Neural progenitor cell (in vitro differentiated cells): ENCODE results near the gene LAMTOR1. TPM values are rescaled to one million over a fixed set of nuclear protein-coding genes. Genes with fewer than 3 reads are reported as not detected.

Source experiments
- DNase-seq: peaks from one replicate; pipeline ENCODE4 v3.0.0-alpha.2; 2016; ENCODE audit warnings: low spot score
- H2AFZ ChIP-seq: fragments of 200-600 bp; sonication (generic); replicated peaks from 2 replicates; pipeline ENCODE4 v1.6.1; 2016; ENCODE audit warnings: antibody characterized with exemption
- H3F3A ChIP-seq: fragments of 200-600 bp; sonication (generic); 2 replicates; pipeline ENCODE4 v1.6.1; 2016; ENCODE audit warnings: antibody characterized with exemption, low read depth
- H3K27ac ChIP-seq: fragments of 200-600 bp; sonication (generic); 2 replicates; pipeline ENCODE4 v1.5.1; 2016; ENCODE audit warnings: mild to moderate bottlenecking
- H3K27me3 ChIP-seq: fragments of 200-600 bp; sonication (generic); 2 replicates; pipeline ENCODE4 v1.6.1; 2016; ENCODE audit warnings: mild to moderate bottlenecking, moderate library complexity
- H3K36me3 ChIP-seq: fragments of 200-600 bp; sonication (generic); 2 replicates; pipeline ENCODE4 v1.5.1; 2016
- H3K4me1 ChIP-seq: fragments of 200-600 bp; sonication (generic); 2 replicates; pipeline ENCODE4 v1.6.1; 2016; ENCODE audit warnings: mixed run types
- H3K4me2 ChIP-seq: fragments of 200-600 bp; sonication (generic); 2 replicates; pipeline ENCODE4 v1.6.1; 2016
- H3K4me3 ChIP-seq: fragments of 200-600 bp; sonication (generic); 2 replicates; pipeline ENCODE4 v1.5.1; 2016
- H3K79me2 ChIP-seq: fragments of 200-600 bp; sonication (generic); 2 replicates; pipeline ENCODE4 v1.6.1; 2016; ENCODE audit warnings: low read depth
- H3K9ac ChIP-seq: fragments of 200-600 bp; sonication (generic); 2 replicates; pipeline ENCODE4 v1.6.1; 2016
- H3K9me3 ChIP-seq: fragments of 200-600 bp; sonication (generic); 2 replicates; pipeline ENCODE4 v1.5.1; 2016; ENCODE audit warnings: low read depth
- H4K20me1 ChIP-seq: fragments of 200-600 bp; sonication (generic); 2 replicates; pipeline ENCODE4 v1.6.1; 2016; ENCODE audit warnings: low read depth
- H3K27ac Mint-ChIP-seq: 3 replicates; pipeline ENCODE4 v1.8.0; 2021; ENCODE audit warnings: mixed read lengths
- H3K27me3 Mint-ChIP-seq: 2 replicates; pipeline ENCODE4 v1.8.0; 2022; ENCODE audit warnings: low read depth, mild to moderate bottlenecking, inconsistent platforms, moderate library complexity, mixed read lengths; ENCODE audit not compliant: insufficient read depth
- H3K36me3 Mint-ChIP-seq: 3 replicates; pipeline ENCODE4 v1.8.0; 2021; ENCODE audit warnings: mixed read lengths
- H3K4me1 Mint-ChIP-seq: 3 replicates; pipeline ENCODE4 v1.8.0; 2021; ENCODE audit warnings: mixed read lengths
- H3K4me3 Mint-ChIP-seq: 3 replicates; pipeline ENCODE4 v1.8.0; 2021; ENCODE audit warnings: mild to moderate bottlenecking, moderate library complexity, mixed read lengths
- H3K9me3 Mint-ChIP-seq: 3 replicates; pipeline ENCODE4 v1.8.0; 2020; ENCODE audit warnings: mixed read lengths
- EZH2 ChIP-seq: fragments of 200-600 bp; sonication (generic); IDR thresholded peaks from 2 replicates; pipeline ENCODE4 v1.6.1; 2017; ENCODE audit warnings: antibody characterized with exemption, mild to moderate bottlenecking, moderate library complexity
- EZH2phosphoT487 ChIP-seq: fragments of 200-600 bp; sonication (generic); IDR thresholded peaks from 2 replicates; pipeline ENCODE4 v1.6.1; 2017; ENCODE audit warnings: antibody characterized with exemption
- total RNA-seq: library from RNA; depleted of rRNA; stranded (reverse); fragments of >200 nt; gene quantifications from 2 replicates; pipeline ENCODE4 v1.2.3, GENCODE V29; 2015; ENCODE audit warnings: low replicate concordance
- TF ChIP-seq, protein P1 (sequence below): fragments of 200-600 bp; sonication (generic); IDR thresholded peaks from 2 replicates; pipeline ENCODE4 v1.5.1; 2017; ENCODE audit warnings: antibody characterized with exemption, mild to moderate bottlenecking

The LAMTOR1 gene
- total RNA-seq, 1 donor from 2014 or later: 41.6 TPM

DNA sequence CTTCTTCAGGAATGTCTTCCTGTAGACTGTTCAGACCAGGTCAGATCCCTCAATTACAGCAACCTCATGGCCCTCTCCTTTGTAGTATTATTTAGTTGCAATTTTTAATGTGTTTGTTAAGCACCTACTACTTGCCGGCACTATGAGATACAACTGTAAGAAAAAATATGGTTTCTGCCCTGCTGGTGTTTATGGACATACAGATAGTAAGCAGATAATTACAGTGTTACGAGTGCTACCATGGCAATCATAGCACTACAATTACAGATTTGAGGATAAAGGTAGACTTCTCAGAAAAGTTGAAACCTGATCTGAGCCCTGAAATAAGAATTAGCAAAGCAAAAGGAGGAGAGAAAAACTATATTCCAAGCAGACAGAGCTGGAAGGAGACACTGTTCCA, 19.7 kb downstream of the LAMTOR1 start:
- peak overlapping the region; percentile 9 for H3K27ac Mint-ChIP-seq
- H3K27me3 Mint-ChIP-seq: peaks cover 2% of the 10 kb centered on the region
- Histone ChIP-seq H3K79me2 (peaks cover 17% of the 10 kb centered on the region), H3K4me1 (peaks cover 17% of the 10 kb centered on the region), H2AFZ (no peak overlapping the region), H3F3A (peaks cover 34% of the 10 kb centered on the region), H3K9ac (no peak overlapping the region), H3K27me3 (no peaks in the 10 kb centered on the region), H3K9me3 (no peaks in the 10 kb centered on the region), H3K27ac (no peak overlapping the region), H3K4me2 (no peak overlapping the region), H3K4me3 (no peak overlapping the region), H4K20me1 (peaks cover 16% of the 10 kb centered on the region), H3K36me3 (no peaks in the 10 kb centered on the region)
- H3K36me3 Mint-ChIP-seq: no peaks in the 10 kb centered on the region
- no peak for DNase-seq
- TF ChIP-seq EZH2: no peak
- TF ChIP-seq, protein P1, sequence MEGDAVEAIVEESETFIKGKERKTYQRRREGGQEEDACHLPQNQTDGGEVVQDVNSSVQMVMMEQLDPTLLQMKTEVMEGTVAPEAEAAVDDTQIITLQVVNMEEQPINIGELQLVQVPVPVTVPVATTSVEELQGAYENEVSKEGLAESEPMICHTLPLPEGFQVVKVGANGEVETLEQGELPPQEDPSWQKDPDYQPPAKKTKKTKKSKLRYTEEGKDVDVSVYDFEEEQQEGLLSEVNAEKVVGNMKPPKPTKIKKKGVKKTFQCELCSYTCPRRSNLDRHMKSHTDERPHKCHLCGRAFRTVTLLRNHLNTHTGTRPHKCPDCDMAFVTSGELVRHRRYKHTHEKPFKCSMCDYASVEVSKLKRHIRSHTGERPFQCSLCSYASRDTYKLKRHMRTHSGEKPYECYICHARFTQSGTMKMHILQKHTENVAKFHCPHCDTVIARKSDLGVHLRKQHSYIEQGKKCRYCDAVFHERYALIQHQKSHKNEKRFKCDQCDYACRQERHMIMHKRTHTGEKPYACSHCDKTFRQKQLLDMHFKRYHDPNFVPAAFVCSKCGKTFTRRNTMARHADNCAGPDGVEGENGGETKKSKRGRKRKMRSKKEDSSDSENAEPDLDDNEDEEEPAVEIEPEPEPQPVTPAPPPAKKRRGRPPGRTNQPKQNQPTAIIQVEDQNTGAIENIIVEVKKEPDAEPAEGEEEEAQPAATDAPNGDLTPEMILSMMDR: no peak
- TF ChIP-seq EZH2phosphoT487: no peak
- no peaks in the 10 kb centered on the region for H3K9me3 Mint-ChIP-seq
- peaks cover 29% of the 10 kb centered on the region for H3K4me1 Mint-ChIP-seq
- no peak overlapping the region for H3K4me3 Mint-ChIP-seq

DNA sequence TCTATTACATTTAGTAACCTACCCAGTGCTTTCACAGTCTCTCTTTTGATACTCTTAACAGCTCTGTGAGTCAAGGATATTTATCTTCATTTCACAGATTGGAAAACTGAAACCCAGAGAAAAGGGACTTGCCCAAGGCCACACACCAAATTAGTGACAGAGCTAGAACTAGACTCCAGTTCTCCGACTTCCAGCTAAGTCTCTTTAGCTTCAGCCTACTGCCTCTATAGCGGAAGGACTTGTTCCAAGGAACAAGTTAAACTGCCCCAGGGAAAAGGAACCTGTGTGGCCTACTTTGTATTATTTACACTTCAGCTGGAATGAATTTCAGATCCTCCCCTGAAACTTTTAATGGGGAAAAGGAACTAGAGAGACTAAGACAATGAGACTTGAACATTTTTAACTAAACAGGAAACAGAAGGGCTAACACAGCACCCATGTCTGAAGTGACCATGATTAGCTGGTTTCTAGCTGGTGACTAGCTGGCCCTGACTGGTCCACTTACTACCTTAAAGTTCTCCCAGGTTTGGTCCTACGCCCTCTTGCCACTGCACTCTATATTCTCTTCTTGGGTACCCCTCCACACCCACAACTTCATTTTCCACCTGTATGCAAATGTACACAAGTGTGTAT, 21.2 kb downstream of the LAMTOR1 start:
- H3K27me3 Mint-ChIP-seq: peaks cover 2% of the 10 kb centered on the region
- H3K27ac Mint-ChIP-seq: peak overlapping the region; percentile 80
- peaks cover 34% of the 10 kb centered on the region for H3K4me1 Mint-ChIP-seq
- Histone ChIP-seq H2AFZ (no peak overlapping the region), H3K36me3 (no peaks in the 10 kb centered on the region), H3K79me2 (peaks cover 32% of the 10 kb centered on the region), H3K9me3 (no peaks in the 10 kb centered on the region), H4K20me1 (peaks cover 27% of the 10 kb centered on the region), H3F3A (peaks cover 32% of the 10 kb centered on the region), H3K4me2 (no peak overlapping the region), H3K9ac (no peak overlapping the region), H3K4me1 (peaks cover 20% of the 10 kb centered on the region), H3K27ac (no peak overlapping the region), H3K27me3 (no peaks in the 10 kb centered on the region), H3K4me3 (no peak overlapping the region)
- no peak for TF ChIP-seq EZH2phosphoT487
- TF ChIP-seq EZH2: no peak
- TF ChIP-seq, protein P1: no peak
- no peaks in the 10 kb centered on the region for H3K9me3 Mint-ChIP-seq
- DNase-seq: no peak
- H3K4me3 Mint-ChIP-seq: peak overlapping the region; percentile 90
- H3K36me3 Mint-ChIP-seq: no peaks in the 10 kb centered on the region

DNA sequence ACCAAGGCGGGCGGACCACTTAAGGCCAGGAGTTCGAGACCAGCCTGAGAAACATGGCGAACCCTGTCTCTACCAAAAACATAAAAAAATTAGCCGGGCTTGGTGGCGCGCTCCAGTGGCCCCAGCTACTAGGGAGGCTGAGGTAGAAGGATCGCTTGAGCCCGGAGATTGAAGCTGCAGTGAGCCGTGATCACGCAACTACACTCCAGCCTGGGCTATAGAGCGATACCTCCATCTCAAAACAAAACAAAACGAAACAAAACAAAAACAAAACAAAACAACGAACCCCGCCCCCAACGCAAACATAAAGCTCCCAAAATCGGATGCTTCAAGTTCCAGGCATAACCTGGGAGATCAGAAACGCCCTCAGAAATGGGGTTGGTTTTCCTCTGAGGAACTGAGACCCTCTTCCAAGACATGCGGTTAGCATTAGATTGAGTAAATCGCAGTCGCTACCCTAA, 21.9 kb downstream of the LAMTOR1 start:
- peaks cover 39% of the 10 kb centered on the region for H3K79me2 ChIP-seq
- peaks cover 16% of the 10 kb centered on the region for H3K4me1 ChIP-seq
- no peaks in the 10 kb centered on the region for H3K36me3 ChIP-seq
- peak overlapping the region; percentile 67 for H3K4me2 ChIP-seq
- peaks cover 33% of the 10 kb centered on the region for H4K20me1 ChIP-seq
- peak overlapping the region; percentile 90 for H3K4me3 Mint-ChIP-seq
- no peak overlapping the region for H3K9ac ChIP-seq
- no peaks in the 10 kb centered on the region for H3K27me3 ChIP-seq
- H3K27me3 Mint-ChIP-seq: peaks cover 2% of the 10 kb centered on the region
- H3K27ac Mint-ChIP-seq: peak overlapping the region; percentile 100
- no peaks in the 10 kb centered on the region for H3K36me3 Mint-ChIP-seq
- no peaks in the 10 kb centered on the region for H3K9me3 ChIP-seq
- peak overlapping the region; percentile 46 for H3K4me3 ChIP-seq
- peak overlapping the region; percentile 43 for H2AFZ ChIP-seq
- peaks cover 25% of the 10 kb centered on the region for H3F3A ChIP-seq
- H3K9me3 Mint-ChIP-seq: no peaks in the 10 kb centered on the region
- peak overlapping the region; percentile 65 for H3K27ac ChIP-seq
- no peak for DNase-seq
- H3K4me1 Mint-ChIP-seq: peaks cover 34% of the 10 kb centered on the region
- TF ChIP-seq EZH2: no peak
- TF ChIP-seq, protein P1: no peak
- no peak for TF ChIP-seq EZH2phosphoT487
